ENCODE results near the gene WNT6.
A peak's percentile ranks its signal among the peaks of the same experiment; 100 is the strongest.

WNT6 gene

GRCh38 chr2:218879776-218880101 lies 20.1 kb downstream of the WNT6 start:
- no peak for DNase-seq (ENCODE audit: low spot score)
- in situ Hi-C loops (cut with MboI; ENCODE audit: low pct_unique_long_range_greater_than_20kb, low sequenced_read_pairs, unreplicated experiment), result no loop called here
- TF ChIP-seq, protein P1, sequence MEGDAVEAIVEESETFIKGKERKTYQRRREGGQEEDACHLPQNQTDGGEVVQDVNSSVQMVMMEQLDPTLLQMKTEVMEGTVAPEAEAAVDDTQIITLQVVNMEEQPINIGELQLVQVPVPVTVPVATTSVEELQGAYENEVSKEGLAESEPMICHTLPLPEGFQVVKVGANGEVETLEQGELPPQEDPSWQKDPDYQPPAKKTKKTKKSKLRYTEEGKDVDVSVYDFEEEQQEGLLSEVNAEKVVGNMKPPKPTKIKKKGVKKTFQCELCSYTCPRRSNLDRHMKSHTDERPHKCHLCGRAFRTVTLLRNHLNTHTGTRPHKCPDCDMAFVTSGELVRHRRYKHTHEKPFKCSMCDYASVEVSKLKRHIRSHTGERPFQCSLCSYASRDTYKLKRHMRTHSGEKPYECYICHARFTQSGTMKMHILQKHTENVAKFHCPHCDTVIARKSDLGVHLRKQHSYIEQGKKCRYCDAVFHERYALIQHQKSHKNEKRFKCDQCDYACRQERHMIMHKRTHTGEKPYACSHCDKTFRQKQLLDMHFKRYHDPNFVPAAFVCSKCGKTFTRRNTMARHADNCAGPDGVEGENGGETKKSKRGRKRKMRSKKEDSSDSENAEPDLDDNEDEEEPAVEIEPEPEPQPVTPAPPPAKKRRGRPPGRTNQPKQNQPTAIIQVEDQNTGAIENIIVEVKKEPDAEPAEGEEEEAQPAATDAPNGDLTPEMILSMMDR (IDR thresholded peaks at IDR 0.05; ENCODE audit: extremely low read depth, insufficient read depth, missing control alignments), result no peak

- in situ Hi-C loops (cut with MboI; ENCODE audit: low pct_unique_long_range_greater_than_20kb, low sequenced_read_pairs, unreplicated experiment), result no loop called here
- TF ChIP-seq, protein P1 (IDR thresholded peaks at IDR 0.05; ENCODE audit: extremely low read depth, insufficient read depth, missing control alignments), result no peak
- DNase-seq (ENCODE audit: low spot score), result peak; percentile 94
Measured at GRCh38 chr2:218880102-218880858, 20.7 kb downstream of the WNT6 start, which contains the start of gene WNT10A. Gene WNT10A, plus strand, starts transcription at chr2:218880852. Its CDS starts 144 bp downstream, at chr2:218880996.

GRCh38 chr2:218880859-218881594 lies 21.4 kb downstream of the WNT6 start:
- TF ChIP-seq, protein P1 (IDR thresholded peaks at IDR 0.05; ENCODE audit: extremely low read depth, insufficient read depth, missing control alignments), result no peak
- in situ Hi-C loops (cut with MboI; ENCODE audit: low pct_unique_long_range_greater_than_20kb, low sequenced_read_pairs, unreplicated experiment), result no loop called here
- DNase-seq (ENCODE audit: low spot score), result no peak

DNA sequence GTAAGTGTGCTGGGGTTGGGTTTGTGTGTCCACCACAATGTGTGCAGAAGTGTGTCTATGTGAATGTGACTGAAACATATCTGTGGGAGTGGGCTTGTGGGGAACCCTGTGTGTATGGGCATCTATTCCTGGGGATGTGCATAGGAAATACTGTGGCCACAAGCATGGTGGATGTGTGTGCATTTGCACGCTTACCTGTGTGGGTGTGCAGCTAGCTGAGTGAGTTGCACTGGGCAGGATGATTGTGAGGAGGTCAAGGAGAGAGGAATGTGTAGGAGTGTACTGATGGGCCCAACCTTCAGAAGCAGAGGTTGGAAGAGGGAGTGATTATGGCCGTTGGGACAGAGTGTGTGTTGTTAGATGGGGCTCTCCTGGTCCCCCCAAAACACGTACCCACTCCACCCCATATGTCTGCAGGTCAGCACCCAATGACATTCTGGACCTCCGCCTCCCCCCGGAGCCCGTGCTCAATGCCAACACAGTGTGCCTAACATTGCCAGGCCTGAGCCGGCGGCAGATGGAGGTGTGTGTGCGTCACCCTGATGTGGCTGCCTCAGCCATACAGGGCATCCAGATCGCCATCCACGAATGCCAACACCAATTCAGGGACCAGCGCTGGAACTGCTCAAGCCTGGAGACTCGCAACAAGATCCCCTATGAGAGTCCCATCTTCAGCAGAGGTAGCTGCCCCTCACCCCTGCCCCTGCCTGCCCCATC lies 22.3 kb downstream of the WNT6 start:
- in situ Hi-C loops (cut with MboI; ENCODE audit: low pct_unique_long_range_greater_than_20kb, low sequenced_read_pairs, unreplicated experiment), result no loop called here
- no peak for DNase-seq (ENCODE audit: low spot score)
- TF ChIP-seq, protein P1 (IDR thresholded peaks at IDR 0.05; ENCODE audit: extremely low read depth, insufficient read depth, missing control alignments), result no peak

DNA sequence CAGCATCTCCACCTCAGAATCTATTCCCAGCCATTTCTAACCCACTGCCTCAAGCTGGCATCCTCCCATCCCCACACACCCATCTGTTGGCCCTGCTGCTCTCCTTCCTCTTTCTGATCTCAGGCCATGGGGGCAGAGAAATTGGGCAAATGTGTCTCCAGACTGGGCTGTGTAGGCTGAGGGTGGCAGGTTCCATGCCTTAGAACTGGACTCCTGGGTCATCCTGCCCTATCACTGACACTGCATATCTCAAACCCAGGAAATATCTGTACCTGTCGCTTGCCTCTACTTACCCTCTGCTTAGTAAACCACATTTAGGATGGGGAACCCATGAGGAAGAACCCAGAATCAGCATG lies 22.8 kb downstream of the WNT6 start:
- TF ChIP-seq, protein P1 (IDR thresholded peaks at IDR 0.05; ENCODE audit: extremely low read depth, insufficient read depth, missing control alignments), result no peak
- in situ Hi-C loops (cut with MboI; ENCODE audit: low pct_unique_long_range_greater_than_20kb, low sequenced_read_pairs, unreplicated experiment), result no loop called here

DNA sequence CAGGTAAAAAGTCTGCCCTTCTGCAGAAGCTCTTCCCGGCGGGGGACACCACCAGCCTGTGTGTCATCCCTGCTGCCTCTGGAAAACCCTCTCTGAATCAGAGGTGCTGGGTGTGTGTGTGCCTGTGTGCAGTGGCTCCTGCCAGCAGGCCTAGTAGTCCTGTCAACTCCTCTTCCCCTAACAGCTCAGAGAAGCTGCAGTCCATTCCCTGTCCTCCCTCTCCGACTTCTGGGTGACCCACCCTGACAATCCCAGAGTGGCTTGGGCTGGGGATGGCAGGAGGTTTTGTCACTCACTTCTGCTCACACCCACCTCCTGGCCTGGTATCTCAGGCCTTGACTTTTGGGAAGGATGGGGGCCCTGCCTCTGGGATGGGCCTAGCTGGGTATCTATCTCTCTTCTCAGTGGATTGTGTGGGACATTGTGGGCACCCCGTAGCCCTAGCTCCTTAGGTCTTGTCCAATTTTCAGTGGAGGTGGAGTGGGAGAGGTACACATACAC lies 23.3 kb downstream of the WNT6 start:
- DNase-seq (ENCODE audit: low spot score), result no peak
- in situ Hi-C loops (cut with MboI; ENCODE audit: low pct_unique_long_range_greater_than_20kb, low sequenced_read_pairs, unreplicated experiment), result no loop called here
- TF ChIP-seq, protein P1 (IDR thresholded peaks at IDR 0.05; ENCODE audit: extremely low read depth, insufficient read depth, missing control alignments), result no peak

More for the DNA sequence above, 22.8 kb downstream of the WNT6 start:
- DNase-seq (ENCODE audit: low spot score), result no peak

Data from GM13977 (cell line).